Erythroblast (primary cell): ENCODE data around the gene SNRNP70.

Source experiments
- GATA1 ChIP-seq: IDR thresholded peaks from 2 replicates; pipeline ENCODE4 v1.6.1; 2011; ENCODE audit warnings: low read depth, mild to moderate bottlenecking, control low read depth, low read length, moderate library complexity
- POLR2A ChIP-seq: IDR thresholded peaks from 2 replicates; pipeline ENCODE4 v1.6.1; 2011; ENCODE audit warnings: mild to moderate bottlenecking, low read length

DNA sequence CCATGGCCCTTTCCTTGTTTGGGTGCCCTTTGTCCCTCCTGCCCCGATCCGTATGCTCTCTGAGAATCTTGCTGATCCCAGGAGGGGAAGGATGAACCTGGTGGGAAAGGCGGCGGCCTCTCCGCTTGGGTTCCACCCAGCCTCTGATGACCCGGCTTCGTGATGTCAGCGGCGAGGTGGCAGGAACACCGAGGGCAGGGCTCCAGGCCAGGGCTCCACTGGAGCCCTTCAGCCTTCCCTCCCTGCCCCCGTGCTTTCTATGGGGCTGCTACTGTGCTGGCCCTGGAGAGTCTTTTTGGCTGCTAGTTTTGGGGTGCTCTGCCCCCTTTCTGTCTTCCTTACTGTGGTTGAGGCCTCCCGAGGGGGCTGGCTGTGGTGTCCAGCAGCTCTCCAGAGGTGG lies 17.1 kb downstream of the SNRNP70 start:
- TF ChIP-seq POLR2A (no peak), GATA1 (no peak)
